Panc1 (cell line): ENCODE measurements around the gene BTG1. TPM values are rescaled to one million over a fixed set of nuclear protein-coding genes. Genes with fewer than 3 reads are reported as not detected.

Experiments
- ATAC-seq: fragments of 200-7000 bp; cut with Tn5 transposase; 2 replicates; pipeline ENCODE4 v1.9.1; 2020; ENCODE audit warnings: mild to moderate bottlenecking, moderate library complexity
- BruUV-seq: library from RNA; stranded (reverse); fragments of 400-500 nt; replicated peaks from 2 replicates; lab custom pipeline; 2021; lab: Mats Ljungman, UMichigan
- CTCF ChIA-PET: fragments of 300-600 bp; sonication (Branson Sonifier 250); formaldehyde crosslinking; loops from one replicate; lab custom pipeline; 2022; ENCODE audit warnings: antibody characterized with exemption; lab: Charles Lee
- POLR2A ChIA-PET: fragments of 300-600 bp; sonication (Branson Sonifier 250); formaldehyde crosslinking; loops from one replicate; lab custom pipeline; 2022; ENCODE audit warnings: antibody characterized with exemption; lab: Charles Lee
- DNase-seq: peaks from one replicate; pipeline ENCODE4 v3.0.0-alpha.2; 2010; ENCODE audit warnings: low read depth, low spot score
- H3K27ac ChIP-seq: 2 replicates; pipeline ENCODE4 v1.5.1; 2011; ENCODE audit warnings: mild to moderate bottlenecking, low read length, inconsistent platforms
- H3K27me3 ChIP-seq: fragments of 200-500 bp; sonication (Bioruptor generic); 2 replicates; pipeline ENCODE4 v1.6.0; 2014; ENCODE audit warnings: low read length, inconsistent platforms; ENCODE audit not compliant: control insufficient read depth, insufficient read depth
- H3K36me3 ChIP-seq: fragments of 200-500 bp; sonication (Bioruptor generic); 2 replicates; pipeline ENCODE4 v1.5.1; 2014; ENCODE audit warnings: inconsistent platforms, mild to moderate bottlenecking, low read length, moderate library complexity; ENCODE audit not compliant: control insufficient read depth, insufficient read depth
- H3K4me1 ChIP-seq: 2 replicates; pipeline ENCODE4 v1.5.1; 2011; ENCODE audit warnings: inconsistent platforms, mild to moderate bottlenecking, low read length, moderate library complexity; ENCODE audit not compliant: control insufficient read depth, insufficient read depth
- H3K4me3 ChIP-seq, 2 experiments: 2 replicates each; pipeline ENCODE4 v1.5.1; 2011 to 2012; ENCODE audit warnings: low read depth in 2 of 2, low read length in 2 of 2, mild to moderate bottlenecking in 2 of 2, inconsistent platforms in 1 of 2, moderate library complexity in 1 of 2
- H3K9me3 ChIP-seq: fragments of 200-500 bp; sonication (Bioruptor generic); 2 replicates; pipeline ENCODE4 v1.5.1; 2014; ENCODE audit warnings: low read depth, mild to moderate bottlenecking, inconsistent platforms, low read length, moderate library complexity; ENCODE audit not compliant: control insufficient read depth, insufficient read depth
- CTCF ChIP-seq: fragments of 450-650 bp; IDR thresholded peaks from 2 replicates; pipeline ENCODE4 v1.5.1; 2017; ENCODE audit warnings: mild to moderate bottlenecking
- POLR2AphosphoS5 ChIP-seq: IDR thresholded peaks from 2 replicates; pipeline ENCODE4 v1.6.1; 2012; ENCODE audit warnings: mild to moderate bottlenecking, low read depth, low read length, moderate library complexity
- REST ChIP-seq, 2 experiments: IDR thresholded peaks; 2 replicates each; pipeline ENCODE4 v1.6.1; 2011 to 2012; ENCODE audit warnings: low read depth in 2 of 2, control low read depth in 1 of 2, low read length in 1 of 2, mild to moderate bottlenecking in 1 of 2, moderate library complexity in 1 of 2; ENCODE audit not compliant: insufficient read depth in 1 of 2
- SIN3A ChIP-seq: IDR thresholded peaks from 2 replicates; pipeline ENCODE4 v1.6.1; 2012; ENCODE audit warnings: low read depth, mild to moderate bottlenecking, low read length, moderate library complexity, borderline replicate concordance; ENCODE audit not compliant: insufficient read depth
- TCF7L2 ChIP-seq: IDR thresholded peaks from 2 replicates; pipeline ENCODE4 v1.6.1; 2011; ENCODE audit warnings: mild to moderate bottlenecking, low read depth, low read length, inconsistent platforms
- in situ Hi-C: cut with HindIII; loops from 2 replicates; pipeline ENCODE4 v1.10.0; 2016; ENCODE audit warnings: low sequenced_read_pairs, low pct_unique_long_range_greater_than_20kb
- intact Hi-C: fragments of 100-400 bp; cut with micrococcal nuclease; formaldehyde crosslinking; loops from one replicate; pipeline ENCODE4 v1.10.0; 2022; ENCODE audit not compliant: unreplicated experiment
- total RNA-seq: library from RNA; stranded (reverse); gene quantifications from one replicate; pipeline ENCODE4 v1.2.1, GENCODE V29; 2021; ENCODE audit not compliant: unreplicated experiment

The BTG1 gene
- total RNA-seq, 1 experiment from 2014 or later: 50.0 TPM

DNA sequence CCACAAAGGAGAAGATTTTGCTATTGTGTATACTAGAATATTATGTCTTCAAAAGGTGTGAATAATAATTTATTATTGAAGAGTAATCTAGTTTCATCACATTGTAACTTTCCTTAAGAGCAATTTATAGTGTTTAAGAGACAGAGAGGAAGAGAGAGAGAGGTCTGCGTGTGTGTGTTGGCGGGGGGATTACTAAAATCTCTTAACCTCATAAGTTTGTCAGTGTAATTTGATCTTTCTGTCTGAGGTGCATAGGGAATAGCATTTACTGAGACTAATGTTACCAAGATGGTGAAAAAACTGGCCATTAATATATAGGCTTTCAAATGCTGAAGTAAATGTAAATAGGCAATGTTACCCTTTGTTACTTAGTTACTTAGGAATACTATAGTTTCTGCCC is 48.2 kb upstream of the BTG1 start:
- CTCF ChIA-PET: no interaction called here
- DNase-seq (no peak), ATAC-seq (no peak)
- no TSS peak for BruUV-seq
- Histone ChIP-seq H3K36me3 (no peaks in the 10 kb centered on the region), H3K27me3 (no peaks in the 10 kb centered on the region), H3K27ac (no peak overlapping the region), H3K9me3 (no peaks in the 10 kb centered on the region), H3K4me3 (no peak overlapping the region), H3K4me1 (no peaks in the 10 kb centered on the region)
- TF ChIP-seq REST (IDR thresholded peaks at IDR 0.05; ENCODE audit: insufficient read depth in 1 of 2, low read depth in 2 of 2, low read length in 1 of 2) (no peak), TCF7L2 (no peak), POLR2AphosphoS5 (no peak), SIN3A (no peak), CTCF (no peak)
- intact Hi-C loops (no loop called here), in situ Hi-C loops (no loop called here)
- POLR2A ChIA-PET: interaction anchor here (0.6 kb wide), 1 partner anchor 296 kb away, joined by 8 read pairs; no protein-coding TSS in a partner anchor

GRCh38 chr12:92193063-92193462 is 47.4 kb upstream of the BTG1 start:
- intact Hi-C loops (no loop called here), in situ Hi-C loops (no loop called here)
- POLR2A ChIA-PET: interaction anchor here (0.6 kb wide), 1 partner anchor 295 kb away, joined by 8 read pairs; no protein-coding TSS in a partner anchor
- no peak for ATAC-seq
- TF ChIP-seq POLR2AphosphoS5 (no peak), CTCF (no peak), REST (IDR thresholded peaks at IDR 0.05; ENCODE audit: insufficient read depth in 1 of 2, low read depth in 2 of 2, low read length in 1 of 2) (no peak), SIN3A (no peak), TCF7L2 (no peak)
- DNase-seq: no peak
- no TSS peak for BruUV-seq
- H3K27ac ChIP-seq: no peak overlapping the region
- no peak overlapping the region for H3K4me3 ChIP-seq
- CTCF ChIA-PET: no interaction called here
- no peaks in the 10 kb centered on the region for H3K36me3 ChIP-seq
- no peaks in the 10 kb centered on the region for H3K9me3 ChIP-seq
- no peaks in the 10 kb centered on the region for H3K27me3 ChIP-seq
- H3K4me1 ChIP-seq: no peaks in the 10 kb centered on the region
